Vagina (tissue), 2 donors: ENCODE results near the gene DYDC2. TPM values are rescaled to one million over a fixed set of nuclear protein-coding genes. Genes with fewer than 3 reads are reported as not detected.

Source experiments
- DNase-seq, 2 donors: peaks; one replicate each; pipeline ENCODE4 v3.0.0-alpha.2; 2017; ENCODE audit errors: extremely low spot score in 2 of 2
- H3K27ac ChIP-seq: fragments of 200-600 bp; sonication (generic); one replicate; pipeline ENCODE4 v1.5.1; 2019
- H3K27me3 ChIP-seq: fragments of 200-600 bp; sonication (generic); one replicate; pipeline ENCODE4 v1.5.1; 2019
- H3K36me3 ChIP-seq, 2 donors: fragments of 200-600 bp; sonication (generic); one replicate each; pipeline ENCODE4 v1.5.1; 2017 to 2019
- H3K4me1 ChIP-seq: fragments of 200-600 bp; sonication (generic); one replicate; pipeline ENCODE4 v1.5.1; 2019
- H3K4me3 ChIP-seq, 2 donors: fragments of 200-600 bp; sonication (generic); 1 replicate in 1 of 2; 2 replicates in 1 of 2; pipeline ENCODE4 v1.5.1; 2016 to 2019
- H3K9me3 ChIP-seq: fragments of 200-600 bp; sonication (generic); one replicate; pipeline ENCODE4 v1.5.1; 2019
- CTCF ChIP-seq, 3 experiments: fragments of 450-650 bp in 2 of 3; fragments of 200-600 bp in 1 of 3; sonication (generic) in 1 of 3; IDR thresholded peaks; one replicate each; pipeline ENCODE4 v1.5.1; 2017 to 2019; ENCODE audit warnings: antibody characterized with exemption in 3 of 3, mild to moderate bottlenecking in 2 of 3, moderate library complexity in 2 of 3
- POLR2A ChIP-seq, 2 donors: fragments of 450-650 bp; IDR thresholded peaks; one replicate each; pipeline ENCODE4 v1.6.1; 2017; ENCODE audit warnings: antibody characterized with exemption in 2 of 2, mild to moderate bottlenecking in 2 of 2, moderate library complexity in 2 of 2
- POLR2AphosphoS5 ChIP-seq, 2 donors: sonication (generic); formaldehyde crosslinking; IDR thresholded peaks; one replicate each; pipeline ENCODE4 v1.9.0; 2017; ENCODE audit warnings: antibody characterized with exemption in 2 of 2, mild to moderate bottlenecking in 2 of 2, low read depth in 1 of 2; ENCODE audit not compliant: insufficient read depth in 1 of 2
- intact Hi-C: fragments of 100-400 bp; cut with DNase I; formaldehyde crosslinking; loops from one replicate; pipeline ENCODE4 v1.15.1; 2023
- total RNA-seq: library from RNA; depleted of rRNA; stranded (reverse); fragments of >200 nt; gene quantifications from one replicate; pipeline ENCODE4 v1.2.3, GENCODE V29; 2016

DYDC2 gene
- total RNA-seq, 1 donor from 2014 or later: not detected

- intact Hi-C loops: no loop called here
- TF ChIP-seq CTCF (IDR thresholded peaks at IDR 0.05) (no peak), POLR2A (IDR thresholded peaks at IDR 0.05) (no peak), POLR2AphosphoS5 (IDR thresholded peaks at IDR 0.05; ENCODE audit: insufficient read depth in 1 of 2, low read depth in 1 of 2) (no peak)
- Histone ChIP-seq H3K4me1 (peaks cover 81% of the 10 kb centered on the region), H3K4me3 (peak overlapping the region in 1 of 2 donors; percentile 9), H3K9me3 (no peaks in the 10 kb centered on the region), H3K27me3 (no peaks in the 10 kb centered on the region), H3K27ac (peak overlapping the region; percentile 48), H3K36me3 (no peaks in the 10 kb centered on the region)
- no peak for DNase-seq
These were observed 54.1 kb downstream of the DYDC2 start for GRCh38 chr10:80410578-80411145.

DNA sequence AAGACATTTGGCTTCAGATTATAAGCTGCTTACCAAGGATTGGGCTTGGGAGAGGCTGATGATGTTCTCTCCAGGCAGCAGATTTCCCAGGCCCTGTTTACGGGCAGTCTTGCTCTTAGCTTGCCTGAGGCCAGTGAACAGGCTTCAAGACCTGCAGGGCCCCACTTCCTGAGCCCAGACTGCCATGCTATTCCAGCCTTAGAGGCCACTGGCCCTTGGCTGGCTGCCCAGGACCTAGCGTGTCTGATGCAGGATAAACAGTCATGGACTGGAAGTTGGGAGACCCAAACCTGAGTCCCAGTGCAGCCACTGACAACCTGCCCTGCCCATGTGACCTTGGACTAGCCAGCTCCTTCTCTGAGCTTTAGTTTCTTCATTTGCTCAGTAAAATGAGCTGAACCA, 54.7 kb downstream of the DYDC2 start:
- no peak for DNase-seq
- Histone ChIP-seq H3K4me3 (peak overlapping the region in 1 of 2 donors; percentile 9), H3K4me1 (peaks cover 87% of the 10 kb centered on the region), H3K9me3 (no peaks in the 10 kb centered on the region), H3K36me3 (no peaks in the 10 kb centered on the region), H3K27me3 (no peaks in the 10 kb centered on the region), H3K27ac (peak overlapping the region; percentile 31)
- intact Hi-C loops: no loop called here
- no peak for TF ChIP-seq POLR2A (IDR thresholded peaks at IDR 0.05)
- no peak for TF ChIP-seq POLR2AphosphoS5 (IDR thresholded peaks at IDR 0.05; ENCODE audit: insufficient read depth in 1 of 2, low read depth in 1 of 2)
- no peak for TF ChIP-seq CTCF (IDR thresholded peaks at IDR 0.05)

DNA sequence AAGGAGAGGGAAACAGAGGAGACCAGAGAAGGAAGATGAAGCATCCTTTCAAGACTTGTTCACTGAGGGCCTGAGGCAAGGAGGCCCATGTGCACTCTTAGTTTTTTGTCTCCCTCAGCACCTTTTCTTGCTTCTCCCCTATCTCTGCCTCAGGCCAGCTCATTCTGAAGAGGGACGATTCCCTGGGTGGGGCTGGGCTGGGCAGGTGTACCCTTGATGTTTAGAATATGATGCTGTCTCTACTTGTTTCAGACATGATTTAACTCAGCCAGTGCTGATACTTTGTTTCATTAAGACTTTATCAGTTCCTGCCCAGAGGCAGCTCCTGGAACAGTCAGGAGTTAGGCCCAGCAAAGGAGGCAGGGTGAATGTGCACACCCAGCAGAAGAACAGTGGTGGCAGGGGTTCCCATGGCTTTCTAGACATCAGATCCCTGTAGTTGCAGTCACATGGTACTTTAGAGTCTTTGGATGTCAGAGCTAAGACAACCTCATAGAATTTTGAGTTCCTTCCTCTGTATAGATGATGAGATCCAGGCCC, 55.2 kb downstream of the DYDC2 start:
- TF ChIP-seq POLR2A (IDR thresholded peaks at IDR 0.05) (no peak), POLR2AphosphoS5 (IDR thresholded peaks at IDR 0.05; ENCODE audit: insufficient read depth in 1 of 2, low read depth in 1 of 2) (no peak), CTCF (IDR thresholded peaks at IDR 0.05) (no peak)
- Histone ChIP-seq H3K27ac (peak overlapping the region; percentile 31), H3K4me3 (no peak overlapping the region), H3K9me3 (no peaks in the 10 kb centered on the region), H3K36me3 (no peaks in the 10 kb centered on the region), H3K27me3 (no peaks in the 10 kb centered on the region), H3K4me1 (peaks cover 92% of the 10 kb centered on the region)
- DNase-seq: no peak
- intact Hi-C loops: no loop called here

DNA sequence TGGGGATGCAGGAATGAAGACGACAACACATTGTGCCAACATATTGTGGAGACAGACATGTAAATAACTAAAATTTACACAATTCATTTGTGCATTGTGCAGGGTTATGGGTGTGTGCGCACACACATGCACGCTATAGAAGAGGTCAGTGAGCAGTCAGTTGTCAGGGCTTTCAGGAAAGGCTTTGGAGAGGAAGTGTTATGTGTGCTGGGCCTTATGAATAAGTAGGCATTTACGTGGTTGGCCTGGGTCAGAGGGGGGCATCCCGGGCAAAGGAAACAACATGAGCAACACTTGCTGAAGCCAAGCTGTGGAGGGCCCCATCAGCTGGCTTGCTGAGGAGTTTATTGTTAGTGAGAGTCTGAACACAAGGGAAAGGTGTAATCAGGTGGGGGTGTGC, 55.9 kb downstream of the DYDC2 start:
- intact Hi-C loops: no loop called here
- no peak for DNase-seq
- H3K4me3 ChIP-seq: no peak overlapping the region
- H3K9me3 ChIP-seq: no peaks in the 10 kb centered on the region
- H3K4me1 ChIP-seq: peaks cover 89% of the 10 kb centered on the region
- H3K27ac ChIP-seq: peak overlapping the region; percentile 73
- H3K36me3 ChIP-seq: no peaks in the 10 kb centered on the region
- TF ChIP-seq POLR2AphosphoS5 (IDR thresholded peaks at IDR 0.05; ENCODE audit: insufficient read depth in 1 of 2, low read depth in 1 of 2) (peak in 1 of 2 donors; percentile 27), CTCF (IDR thresholded peaks at IDR 0.05) (no peak)
- no peaks in the 10 kb centered on the region for H3K27me3 ChIP-seq

GRCh38 chr10:80413271-80413996, 56.9 kb downstream of the DYDC2 start:
- DNase-seq: no peak
- intact Hi-C loops: no loop called here
- H3K4me1 ChIP-seq: peaks cover 84% of the 10 kb centered on the region

More at GRCh38 chr10:80413271-80413996, 56.9 kb downstream of the DYDC2 start:
- Histone ChIP-seq H3K27me3 (no peaks in the 10 kb centered on the region), H3K27ac (peak overlapping the region; percentile 73), H3K36me3 (no peaks in the 10 kb centered on the region), H3K9me3 (no peaks in the 10 kb centered on the region), H3K4me3 (peak overlapping the region; percentile 14 to 17)
- TF ChIP-seq POLR2AphosphoS5 (IDR thresholded peaks at IDR 0.05; ENCODE audit: insufficient read depth in 1 of 2, low read depth in 1 of 2) (peak in 1 of 2 donors; percentile 54), POLR2A (IDR thresholded peaks at IDR 0.05) (no peak), CTCF (IDR thresholded peaks at IDR 0.05) (no peak)
